Hepatocyte (in vitro differentiated cells): ENCODE results near the gene PALLD. TPM values are rescaled to one million over a fixed set of nuclear protein-coding genes. Genes with fewer than 3 reads are reported as not detected.

ENCODE experiments used
- DNase-seq: peaks from one replicate; pipeline ENCODE4 v3.0.0-alpha.2; 2016; ENCODE audit warnings: low spot score
- H2AFZ ChIP-seq: fragments of 200-600 bp; sonication (generic); 2 replicates; pipeline ENCODE4 v1.6.0; 2016; ENCODE audit warnings: antibody characterized with exemption, mild to moderate bottlenecking
- H3K27ac ChIP-seq: fragments of 200-600 bp; sonication (generic); 2 replicates; pipeline ENCODE4 v1.5.1; 2016; ENCODE audit warnings: mild to moderate bottlenecking
- H3K27me3 ChIP-seq: fragments of 200-600 bp; sonication (generic); 2 replicates; pipeline ENCODE4 v1.6.1; 2016
- H3K36me3 ChIP-seq: fragments of 200-600 bp; sonication (generic); replicated peaks from 2 replicates; pipeline ENCODE4 v1.5.1; 2016; ENCODE audit warnings: low read depth; ENCODE audit not compliant: insufficient read depth
- H3K4me1 ChIP-seq: fragments of 200-600 bp; sonication (generic); 2 replicates; pipeline ENCODE4 v1.5.1; 2016; ENCODE audit warnings: mild to moderate bottlenecking, moderate library complexity; ENCODE audit not compliant: insufficient read depth
- H3K4me2 ChIP-seq: fragments of 200-600 bp; sonication (generic); 2 replicates; pipeline ENCODE4 v1.6.0; 2016
- H3K4me3 ChIP-seq: fragments of 200-600 bp; sonication (generic); 2 replicates; pipeline ENCODE4 v1.5.1; 2016; ENCODE audit warnings: mild to moderate bottlenecking
- H3K79me2 ChIP-seq: fragments of 200-600 bp; sonication (generic); 2 replicates; pipeline ENCODE4 v1.6.0; 2017; ENCODE audit warnings: mild to moderate bottlenecking
- H3K9me2 ChIP-seq: fragments of 200-600 bp; sonication (generic); replicated peaks from 2 replicates; pipeline ENCODE4 v1.6.0; 2017; ENCODE audit warnings: mild to moderate bottlenecking; ENCODE audit not compliant: insufficient read depth
- H3K9me3 ChIP-seq: fragments of 200-600 bp; sonication (generic); 2 replicates; pipeline ENCODE4 v1.5.1; 2016; ENCODE audit warnings: low read depth, mild to moderate bottlenecking
- H4K20me1 ChIP-seq: fragments of 200-600 bp; sonication (generic); 2 replicates; pipeline ENCODE4 v1.6.0; 2016; ENCODE audit warnings: mild to moderate bottlenecking; ENCODE audit not compliant: insufficient read depth, poor library complexity, severe bottlenecking
- EZH2 ChIP-seq: fragments of 200-600 bp; sonication (generic); IDR thresholded peaks from 2 replicates; pipeline ENCODE4 v1.6.1; 2016; ENCODE audit warnings: antibody characterized with exemption, mild to moderate bottlenecking, borderline replicate concordance
- EZH2phosphoT487 ChIP-seq: fragments of 200-600 bp; sonication (generic); IDR thresholded peaks from one replicate; pipeline ENCODE4 v1.6.1; 2018; ENCODE audit warnings: antibody characterized with exemption, mild to moderate bottlenecking, low read depth, moderate library complexity; ENCODE audit not compliant: unreplicated experiment, severe bottlenecking
- WGBS: methylation state at CpG from one replicate; pipeline ENCODE4 v1.1.6; 2016; ENCODE audit warnings: low lambda C conversion rate; ENCODE audit errors: missing lambda C conversion rate; 5-methylcytosine and 5-hydroxymethylcytosine counted together
- polyA plus RNA-seq: library from polyadenylated mRNA; unstranded; fragments of >200 nt; fragmentation: Nextera tagmentation; extraction: Ambion mirVana; gene quantifications from 2 replicates; pipeline ENCODE4 v1.2.1, GENCODE V29; 2016
- total RNA-seq: library from RNA; depleted of rRNA; stranded (reverse); fragments of >200 nt; gene quantifications from 2 replicates; pipeline ENCODE4 v1.2.3, GENCODE V29; 2014
- TF ChIP-seq, protein P1 (sequence below): fragments of 200-600 bp; sonication (generic); IDR thresholded peaks from 2 replicates; pipeline ENCODE4 v1.5.1; 2016; ENCODE audit warnings: antibody characterized with exemption, mild to moderate bottlenecking; ENCODE audit not compliant: poor library complexity

Gene PALLD
- total and polyA plus RNA-seq, 2 experiments from 2014 or later, result 82.7 to 85.2 TPM

DNA sequence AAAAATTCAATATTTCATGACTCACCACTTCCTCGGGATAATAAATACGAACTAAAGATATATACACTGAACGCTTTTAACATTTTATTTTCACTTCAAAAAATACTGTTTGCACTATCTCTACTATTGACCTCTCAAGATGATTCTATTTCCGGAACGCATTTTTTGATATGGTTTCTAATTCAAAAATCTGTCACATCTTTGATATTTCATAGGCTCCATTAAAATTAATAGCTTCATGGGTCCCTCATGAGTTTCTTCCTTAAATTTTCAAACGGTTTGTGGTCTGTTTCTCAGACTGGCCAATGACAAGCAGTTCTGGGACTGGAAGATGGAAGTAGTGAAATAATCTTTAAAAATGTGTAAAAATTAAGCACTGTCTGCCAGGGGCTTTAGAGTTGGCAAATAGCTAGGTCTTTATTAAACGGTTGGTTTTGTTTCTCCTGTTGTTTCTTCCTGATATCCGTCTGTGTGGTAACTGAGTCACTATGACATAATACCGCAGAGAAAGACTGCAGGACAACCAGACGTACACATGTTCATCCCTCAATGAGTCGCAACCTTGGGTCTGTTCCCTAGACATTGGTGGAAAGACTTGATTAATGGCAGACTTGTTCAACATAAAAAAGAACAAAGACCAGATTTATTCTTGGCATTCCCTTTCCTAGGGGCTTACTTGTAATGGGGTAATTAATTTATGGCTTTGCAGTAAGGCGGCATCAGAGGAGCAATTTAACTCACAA is 133.8 kb downstream of the PALLD start:
- DNase-seq, result no peak
- peak overlapping the region; percentile 85 for H3K4me2 ChIP-seq

DNA sequence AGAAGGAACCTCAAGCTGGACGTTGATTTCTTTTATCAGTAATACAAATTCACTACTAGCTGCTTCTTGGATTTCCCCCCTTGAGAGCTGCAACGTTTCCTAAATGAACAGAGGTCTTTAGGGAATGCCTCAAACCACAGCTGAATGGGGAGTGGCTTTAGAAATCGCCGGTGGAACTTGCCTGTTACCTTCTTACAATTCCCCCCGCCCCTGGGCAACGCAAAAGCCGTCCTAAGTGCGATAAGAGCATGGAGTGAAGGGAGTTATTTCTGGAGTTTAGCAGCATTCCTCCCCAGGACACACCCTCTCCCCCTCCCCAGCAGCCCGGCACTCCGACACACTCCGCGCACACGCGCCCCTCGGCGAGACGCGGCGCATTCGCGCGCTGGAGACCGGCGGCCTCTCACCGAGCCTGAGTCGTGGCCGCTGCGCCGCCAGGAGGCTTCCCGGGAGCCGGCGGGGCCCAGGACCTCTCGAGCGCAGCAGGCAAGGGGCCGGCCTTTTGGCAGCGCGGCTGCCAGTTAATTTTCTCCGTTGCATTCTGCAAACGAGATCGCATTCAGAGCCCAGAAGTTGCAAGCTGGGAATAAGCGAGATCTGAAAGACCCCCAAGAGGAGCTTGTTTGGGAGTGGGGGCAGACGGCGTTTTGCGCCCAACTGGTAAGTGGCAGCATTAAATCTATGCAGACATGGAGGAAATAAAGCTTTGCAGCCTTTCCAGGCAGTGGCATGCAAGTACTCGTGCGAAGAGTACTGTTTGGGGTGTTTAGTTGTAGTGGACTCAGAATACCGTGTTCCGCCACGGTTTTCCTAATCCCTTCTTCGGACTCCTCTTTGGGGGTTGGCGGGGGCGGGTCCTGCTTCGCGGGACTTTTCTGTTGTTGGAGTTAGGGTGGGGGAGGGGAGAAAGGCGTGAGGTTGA is 134.7 kb downstream of the PALLD start:
- H3K27me3 ChIP-seq, result no peaks in the 10 kb centered on the region
- TF ChIP-seq, protein P1, sequence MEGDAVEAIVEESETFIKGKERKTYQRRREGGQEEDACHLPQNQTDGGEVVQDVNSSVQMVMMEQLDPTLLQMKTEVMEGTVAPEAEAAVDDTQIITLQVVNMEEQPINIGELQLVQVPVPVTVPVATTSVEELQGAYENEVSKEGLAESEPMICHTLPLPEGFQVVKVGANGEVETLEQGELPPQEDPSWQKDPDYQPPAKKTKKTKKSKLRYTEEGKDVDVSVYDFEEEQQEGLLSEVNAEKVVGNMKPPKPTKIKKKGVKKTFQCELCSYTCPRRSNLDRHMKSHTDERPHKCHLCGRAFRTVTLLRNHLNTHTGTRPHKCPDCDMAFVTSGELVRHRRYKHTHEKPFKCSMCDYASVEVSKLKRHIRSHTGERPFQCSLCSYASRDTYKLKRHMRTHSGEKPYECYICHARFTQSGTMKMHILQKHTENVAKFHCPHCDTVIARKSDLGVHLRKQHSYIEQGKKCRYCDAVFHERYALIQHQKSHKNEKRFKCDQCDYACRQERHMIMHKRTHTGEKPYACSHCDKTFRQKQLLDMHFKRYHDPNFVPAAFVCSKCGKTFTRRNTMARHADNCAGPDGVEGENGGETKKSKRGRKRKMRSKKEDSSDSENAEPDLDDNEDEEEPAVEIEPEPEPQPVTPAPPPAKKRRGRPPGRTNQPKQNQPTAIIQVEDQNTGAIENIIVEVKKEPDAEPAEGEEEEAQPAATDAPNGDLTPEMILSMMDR, result peak; percentile 37
- TF ChIP-seq EZH2phosphoT487, result no peak
- H3K4me1 ChIP-seq, result peaks cover 15% of the 10 kb centered on the region
- under 1% methylated on average over 54 of the region's 55 CpGs for WGBS
- peak; percentile 89 for DNase-seq
- peaks cover 26% of the 10 kb centered on the region for H3K79me2 ChIP-seq
- H3K9me3 ChIP-seq, result no peaks in the 10 kb centered on the region
- peak overlapping the region; percentile 77 for H3K27ac ChIP-seq
- H3K36me3 ChIP-seq, result no peaks in the 10 kb centered on the region
- peak overlapping the region; percentile 60 for H2AFZ ChIP-seq
- H3K4me2 ChIP-seq, result peak overlapping the region; percentile 85
- H3K9me2 ChIP-seq, result no peaks in the 10 kb centered on the region
- H4K20me1 ChIP-seq, result no peaks in the 10 kb centered on the region
- peak overlapping the region; percentile 73 for H3K4me3 ChIP-seq

More for the DNA sequence above, 133.8 kb downstream of the PALLD start:
- H3K4me1 ChIP-seq, result peaks cover 8% of the 10 kb centered on the region
- H3K27ac ChIP-seq, result peak overlapping the region; percentile 77
- TF ChIP-seq EZH2phosphoT487 (no peak), EZH2 (no peak)
- TF ChIP-seq, protein P1, result no peak
- no peaks in the 10 kb centered on the region for H4K20me1 ChIP-seq
- WGBS, result 55% methylated on average over 12 of the region's 12 CpGs
- peak overlapping the region; percentile 60 for H2AFZ ChIP-seq
- H3K79me2 ChIP-seq, result peaks cover 19% of the 10 kb centered on the region
- peak overlapping the region; percentile 73 for H3K4me3 ChIP-seq
- H3K9me2 ChIP-seq, result no peaks in the 10 kb centered on the region
- H3K27me3 ChIP-seq, result no peaks in the 10 kb centered on the region
- no peaks in the 10 kb centered on the region for H3K9me3 ChIP-seq
- H3K36me3 ChIP-seq, result no peaks in the 10 kb centered on the region

DNA sequence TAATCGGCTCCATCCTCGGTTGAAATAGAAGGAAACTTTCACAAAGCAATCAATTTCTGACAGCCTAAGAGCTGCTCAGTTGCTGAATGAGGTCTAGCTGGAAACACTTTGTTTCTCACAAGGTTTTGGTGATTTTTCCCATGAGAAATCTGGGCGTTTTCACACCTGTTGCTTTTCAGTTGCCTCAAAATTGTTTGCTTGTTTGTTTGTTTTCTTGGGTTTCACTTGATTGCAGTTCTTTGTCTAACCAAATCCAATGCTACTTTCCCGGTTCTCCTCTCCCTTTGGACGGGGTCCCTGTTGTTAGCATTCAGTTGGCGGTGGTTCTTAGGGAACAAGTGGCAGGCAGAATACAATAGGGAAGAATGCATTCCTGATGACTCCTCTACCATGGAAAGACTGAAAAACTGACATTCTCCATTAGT is 135.5 kb downstream of the PALLD start:
- peak overlapping the region; percentile 77 for H3K27ac ChIP-seq
- peak overlapping the region; percentile 60 for H2AFZ ChIP-seq

More for the DNA sequence above, 135.5 kb downstream of the PALLD start:
- no peak for TF ChIP-seq EZH2phosphoT487
- TF ChIP-seq, protein P1, result no peak
- no peak for TF ChIP-seq EZH2
- Histone ChIP-seq H3K9me2 (no peaks in the 10 kb centered on the region), H3K4me3 (peak overlapping the region; percentile 73), H3K27me3 (no peaks in the 10 kb centered on the region), H3K4me1 (peaks cover 20% of the 10 kb centered on the region), H3K9me3 (no peaks in the 10 kb centered on the region), H3K36me3 (no peaks in the 10 kb centered on the region), H3K79me2 (peaks cover 30% of the 10 kb centered on the region), H4K20me1 (no peaks in the 10 kb centered on the region), H3K4me2 (peak overlapping the region; percentile 85)
- WGBS, result 3% methylated on average over 6 of the region's 6 CpGs
- DNase-seq, result no peak
